IPS-15b (cell line): ENCODE results near the gene DUS1L.

Experiments
- H3K27me3 ChIP-seq: one replicate; pipeline ENCODE4 v1.6.1; 2013; ENCODE audit warnings: low read length; ENCODE audit not compliant: control insufficient read depth, insufficient read depth
- H3K36me3 ChIP-seq: one replicate; pipeline ENCODE4 v1.6.1; 2013; ENCODE audit warnings: low read length; ENCODE audit not compliant: control insufficient read depth, insufficient read depth
- H3K4me1 ChIP-seq: one replicate; pipeline ENCODE4 v1.6.1; 2013; ENCODE audit warnings: mild to moderate bottlenecking, low read length; ENCODE audit not compliant: control insufficient read depth, insufficient read depth
- H3K4me3 ChIP-seq: one replicate; pipeline ENCODE4 v1.5.1; 2013; ENCODE audit warnings: low read depth, low read length
- H3K9ac ChIP-seq: one replicate; pipeline ENCODE4 v1.6.1; 2013; ENCODE audit warnings: low read depth, mild to moderate bottlenecking, low read length
- H3K9me3 ChIP-seq: one replicate; pipeline ENCODE4 v1.6.1; 2013; ENCODE audit warnings: mild to moderate bottlenecking, low read length; ENCODE audit not compliant: control insufficient read depth, insufficient read depth

The DUS1L gene

DNA sequence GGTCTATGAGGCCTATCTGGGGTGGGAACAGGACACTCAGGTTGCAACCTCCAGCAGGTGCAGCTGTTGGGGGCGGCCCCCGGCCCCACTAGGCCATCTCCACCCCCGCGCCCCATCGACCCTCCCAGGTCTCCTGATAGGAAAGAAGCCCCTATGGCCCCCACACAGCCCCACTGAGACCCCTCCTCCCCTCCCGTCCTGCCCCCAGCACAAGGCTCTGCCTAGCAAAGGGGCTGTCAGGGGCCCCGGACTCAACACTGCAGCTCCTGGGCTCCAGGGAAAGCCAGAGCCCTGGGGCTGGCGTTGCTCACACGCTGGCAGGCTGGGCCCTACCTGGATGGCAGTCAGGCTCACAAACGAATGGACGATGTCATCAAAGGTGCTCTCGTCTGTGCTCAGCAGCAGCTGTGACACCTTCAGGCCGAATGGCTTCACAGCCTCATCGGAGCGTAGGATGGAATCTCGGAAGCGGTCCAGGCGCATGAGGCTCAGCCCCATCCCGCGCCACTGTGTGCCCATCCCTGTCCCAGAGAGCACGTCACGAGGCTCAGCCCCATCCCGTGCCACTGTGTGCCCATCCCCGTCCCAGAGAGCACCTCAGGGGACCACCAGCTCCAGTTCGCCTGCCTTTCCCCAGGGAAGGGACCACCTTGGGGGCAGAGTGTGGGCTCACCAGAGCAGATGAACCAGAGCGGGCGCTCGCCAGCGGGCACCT, 25.1 kb upstream of the DUS1L start:
- H3K9me3 ChIP-seq = no peaks in the 10 kb centered on the region
- H3K4me3 ChIP-seq = no peak overlapping the region
- peaks cover 93% of the 10 kb centered on the region for H3K36me3 ChIP-seq

DNA sequence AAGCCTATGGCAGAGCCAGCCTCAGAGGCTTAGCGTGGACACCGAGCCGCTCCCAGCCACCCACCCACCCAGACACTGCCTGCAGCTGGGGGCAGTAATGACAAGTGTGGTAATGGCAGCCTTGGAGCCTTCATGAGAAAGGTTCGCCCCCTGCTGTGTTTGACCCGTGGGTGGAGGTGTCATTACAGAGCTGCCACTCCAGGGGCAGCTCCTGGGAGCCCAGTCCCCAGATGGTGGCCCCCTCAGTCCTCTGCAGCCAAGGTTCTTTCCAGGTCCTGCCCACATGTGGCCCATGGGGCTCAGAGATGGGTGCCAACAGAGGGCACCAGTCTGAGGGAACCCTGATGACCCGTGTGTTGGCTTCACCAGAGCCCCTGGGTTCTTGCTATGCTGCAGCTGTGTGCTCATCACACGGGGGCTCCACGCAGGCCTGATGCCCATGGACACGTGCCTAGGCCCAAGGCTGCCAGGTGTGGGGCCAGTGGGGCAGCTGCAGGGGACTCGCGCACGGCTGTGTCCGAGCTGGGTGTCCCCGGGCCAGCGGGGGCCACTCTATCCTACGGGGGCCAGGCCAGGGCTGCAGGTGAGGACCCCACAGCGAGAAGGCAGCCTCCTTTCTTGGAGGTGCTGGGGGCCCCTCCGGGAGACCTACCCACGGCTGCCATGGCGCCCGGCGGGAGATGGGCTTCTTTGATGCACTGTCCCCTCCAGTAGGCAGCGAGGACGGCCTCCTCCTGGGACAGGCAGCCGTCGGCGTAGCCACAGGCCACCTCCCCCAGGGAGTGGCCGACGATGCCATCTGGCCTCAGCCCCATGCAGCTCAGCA, 24.3 kb upstream of the DUS1L start:
- no peak overlapping the region for H3K4me3 ChIP-seq
- no peaks in the 10 kb centered on the region for H3K27me3 ChIP-seq
- no peaks in the 10 kb centered on the region for H3K4me1 ChIP-seq
- H3K9ac ChIP-seq = no peak overlapping the region
- H3K36me3 ChIP-seq = peaks cover 93% of the 10 kb centered on the region
- H3K9me3 ChIP-seq = no peaks in the 10 kb centered on the region

More for the DNA sequence above, 25.1 kb upstream of the DUS1L start:
- H3K4me1 ChIP-seq = no peaks in the 10 kb centered on the region
- no peaks in the 10 kb centered on the region for H3K27me3 ChIP-seq
- no peak overlapping the region for H3K9ac ChIP-seq

DNA sequence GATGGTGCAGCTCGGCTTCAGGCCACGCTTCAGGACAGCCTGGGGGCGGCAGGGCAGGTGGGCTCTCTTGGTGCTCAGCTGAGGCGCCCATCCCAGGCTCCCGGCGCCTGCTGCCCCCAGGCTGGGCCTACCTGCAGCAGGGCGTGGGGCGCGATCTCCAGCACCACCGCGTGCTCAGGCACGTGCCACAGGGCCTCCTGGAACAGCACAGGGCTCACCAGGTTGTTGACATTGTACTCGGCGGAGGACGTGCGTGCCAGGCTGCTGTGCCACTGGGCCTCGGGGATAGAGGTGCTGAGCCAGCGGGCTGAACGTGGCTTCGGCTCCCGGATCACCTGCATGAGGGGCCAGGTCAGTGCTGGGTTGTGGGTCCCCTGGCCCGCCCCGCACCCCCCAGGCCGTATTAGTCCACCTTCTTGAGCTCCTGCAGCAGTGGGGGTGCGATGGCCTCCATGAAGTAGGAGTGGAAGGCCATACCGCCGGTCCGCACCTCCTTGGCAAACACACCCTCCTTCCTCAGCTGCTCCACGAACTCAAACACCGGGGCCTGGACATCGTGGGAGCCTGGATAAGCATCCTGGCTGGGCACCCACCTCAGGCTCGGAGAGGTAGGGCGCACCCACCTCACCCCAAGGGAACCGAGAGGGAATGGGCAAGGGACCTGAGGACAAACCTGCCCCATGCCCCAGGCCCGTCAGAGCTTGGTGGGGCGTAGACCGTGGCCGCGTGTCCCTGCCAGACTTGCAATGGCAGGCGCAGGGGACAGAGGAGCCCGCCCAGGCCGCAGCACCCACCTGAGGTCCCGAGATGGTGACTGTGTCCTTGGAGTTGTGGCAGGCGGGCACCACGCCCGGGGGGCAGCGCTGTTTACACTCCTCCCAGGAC, 23.5 kb upstream of the DUS1L start:
- Histone ChIP-seq H3K36me3 (peaks cover 97% of the 10 kb centered on the region), H3K9ac (no peak overlapping the region), H3K4me3 (no peak overlapping the region)

DNA sequence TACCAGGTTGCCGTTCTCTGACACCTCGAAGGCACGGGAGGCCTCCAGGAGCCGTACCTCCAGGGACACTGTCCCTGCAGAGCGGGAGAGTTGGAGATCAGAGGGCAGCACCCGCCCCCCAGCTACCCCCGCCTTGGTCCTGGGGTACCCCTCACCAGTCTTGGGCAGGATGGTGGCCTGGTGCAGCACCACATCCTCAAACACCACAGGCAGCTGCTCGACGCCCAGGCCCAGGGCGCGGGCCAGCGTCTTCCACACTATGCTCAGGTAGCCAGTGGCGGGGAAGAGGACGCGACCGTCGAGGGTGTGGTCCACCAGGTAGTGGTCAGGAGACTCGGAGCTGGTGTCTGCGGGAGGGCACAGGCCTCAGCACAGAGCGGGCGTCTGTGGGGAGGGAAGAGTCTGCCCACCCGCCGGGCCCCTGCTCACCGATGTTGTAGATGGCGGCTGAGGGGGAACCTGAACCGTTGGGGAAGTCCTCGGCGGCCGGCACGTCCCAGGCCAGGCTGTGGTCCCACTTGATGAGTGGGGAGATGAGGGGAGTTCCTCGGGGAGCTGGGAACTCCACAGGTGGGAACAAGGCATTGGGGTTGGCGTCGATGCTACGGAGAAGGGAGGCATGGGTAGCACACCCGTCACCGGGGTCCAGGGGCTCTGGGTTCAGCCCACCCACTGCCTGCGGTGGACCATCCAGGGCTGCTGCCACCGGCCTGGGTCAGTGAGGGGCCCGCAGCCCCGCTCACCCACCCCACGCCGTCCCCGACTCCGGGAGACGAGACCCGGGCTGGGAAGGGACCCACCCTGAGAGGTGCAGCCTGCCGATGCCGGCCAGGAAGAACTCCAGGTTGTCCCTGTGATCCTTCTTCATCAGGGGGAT, 22.6 kb upstream of the DUS1L start:
- Histone ChIP-seq H3K27me3 (no peaks in the 10 kb centered on the region), H3K4me3 (no peak overlapping the region), H3K36me3 (peaks cover 97% of the 10 kb centered on the region), H3K9me3 (no peaks in the 10 kb centered on the region), H3K9ac (no peak overlapping the region), H3K4me1 (no peaks in the 10 kb centered on the region)

More for the DNA sequence above, 23.5 kb upstream of the DUS1L start:
- H3K9me3 ChIP-seq = no peaks in the 10 kb centered on the region
- no peaks in the 10 kb centered on the region for H3K27me3 ChIP-seq
- H3K4me1 ChIP-seq = no peaks in the 10 kb centered on the region

DNA sequence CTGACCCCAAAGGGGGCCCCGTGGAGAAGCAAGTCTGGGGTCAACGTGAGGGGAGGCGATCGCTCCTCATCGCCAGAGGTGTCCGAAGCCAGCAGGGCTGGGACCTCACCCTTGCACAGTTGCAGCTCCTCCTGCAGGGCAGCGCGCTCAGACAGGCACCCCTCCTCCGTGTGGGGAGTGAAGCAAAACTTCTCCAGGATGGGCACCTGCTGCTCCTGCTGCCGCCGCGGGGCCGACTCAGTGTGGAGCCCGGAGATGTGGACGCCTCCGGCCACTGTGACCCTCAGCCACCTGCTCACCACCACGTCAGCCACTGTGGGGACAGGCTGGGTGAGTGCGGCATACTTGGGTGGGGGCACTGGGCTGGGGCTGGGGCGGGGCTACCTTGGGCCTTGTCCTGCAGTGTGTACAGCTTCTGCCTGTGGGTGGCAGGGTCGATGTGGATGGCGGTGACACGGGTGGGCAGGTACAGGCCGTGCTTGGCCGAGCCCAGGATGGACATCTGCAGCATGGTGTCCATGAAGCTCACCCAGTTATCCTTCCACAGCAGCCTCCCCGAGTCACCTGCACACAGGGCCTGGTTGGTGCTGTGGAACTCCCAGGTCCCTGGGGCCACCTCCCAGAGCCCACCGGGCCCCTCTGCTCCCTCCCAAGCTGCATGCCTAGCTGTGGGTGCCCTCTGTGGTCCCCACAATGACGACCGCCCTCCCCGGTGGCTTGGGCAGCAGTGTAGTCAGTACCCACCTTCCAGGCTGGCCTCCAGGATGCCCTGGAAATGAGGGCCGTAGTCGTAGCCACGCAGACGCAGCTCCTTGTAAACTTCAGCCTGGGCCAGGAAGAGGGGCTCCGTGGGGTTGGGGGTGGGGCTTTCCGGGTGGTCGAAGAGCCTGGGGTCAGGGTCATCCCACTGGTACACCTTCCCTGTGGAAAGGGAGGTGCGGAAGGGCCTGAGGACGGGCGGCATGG, 21.6 kb upstream of the DUS1L start:
- no peak overlapping the region for H3K4me3 ChIP-seq
- no peak overlapping the region for H3K9ac ChIP-seq
- H3K36me3 ChIP-seq = peaks cover 97% of the 10 kb centered on the region
- no peaks in the 10 kb centered on the region for H3K4me1 ChIP-seq
- no peaks in the 10 kb centered on the region for H3K27me3 ChIP-seq
- H3K9me3 ChIP-seq = no peaks in the 10 kb centered on the region

DNA sequence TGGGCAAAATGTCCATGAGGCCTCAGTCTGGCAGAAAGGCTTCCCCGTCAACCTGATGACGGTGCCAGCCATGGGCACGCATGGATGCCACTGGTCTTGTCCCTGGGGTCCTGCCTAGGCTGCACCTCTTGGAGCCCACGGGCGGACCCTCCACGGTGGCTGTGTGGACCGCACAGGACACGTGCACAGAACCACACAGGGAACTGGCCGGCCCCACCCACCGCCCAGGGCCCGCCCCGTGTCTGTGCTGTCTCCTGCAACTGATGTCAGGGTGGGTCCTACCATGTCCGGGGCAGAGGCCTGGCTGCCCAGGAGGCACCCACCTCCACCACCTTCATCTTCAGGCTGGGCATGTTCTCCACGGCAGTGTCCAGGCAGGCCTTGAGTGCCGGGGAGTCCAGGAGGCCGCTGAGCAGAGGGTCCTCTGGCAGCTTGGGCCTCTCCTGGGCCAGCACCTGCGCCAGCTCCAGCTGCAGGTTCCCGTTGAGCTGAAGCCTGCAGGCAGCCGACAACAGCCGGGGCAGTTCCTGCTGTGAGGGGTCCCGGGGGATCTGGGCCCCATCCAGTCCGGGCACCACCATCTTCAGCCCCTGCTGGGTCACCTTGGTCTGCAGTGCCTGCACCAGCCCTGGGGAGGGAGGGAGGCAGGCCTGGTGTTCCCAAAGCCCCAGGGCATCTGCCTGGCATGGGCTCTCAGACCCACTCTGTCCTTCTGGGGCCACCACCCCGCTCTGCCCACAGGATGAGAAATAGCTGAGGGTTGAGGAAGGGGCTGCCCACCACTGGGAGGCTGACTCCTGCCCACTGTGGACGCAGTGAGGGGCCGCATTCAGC, 20.5 kb upstream of the DUS1L start:
- H3K27me3 ChIP-seq = no peaks in the 10 kb centered on the region
- H3K9me3 ChIP-seq = no peaks in the 10 kb centered on the region
- no peaks in the 10 kb centered on the region for H3K4me1 ChIP-seq
- H3K36me3 ChIP-seq = peaks cover 93% of the 10 kb centered on the region
- no peak overlapping the region for H3K9ac ChIP-seq
- no peak overlapping the region for H3K4me3 ChIP-seq

DNA sequence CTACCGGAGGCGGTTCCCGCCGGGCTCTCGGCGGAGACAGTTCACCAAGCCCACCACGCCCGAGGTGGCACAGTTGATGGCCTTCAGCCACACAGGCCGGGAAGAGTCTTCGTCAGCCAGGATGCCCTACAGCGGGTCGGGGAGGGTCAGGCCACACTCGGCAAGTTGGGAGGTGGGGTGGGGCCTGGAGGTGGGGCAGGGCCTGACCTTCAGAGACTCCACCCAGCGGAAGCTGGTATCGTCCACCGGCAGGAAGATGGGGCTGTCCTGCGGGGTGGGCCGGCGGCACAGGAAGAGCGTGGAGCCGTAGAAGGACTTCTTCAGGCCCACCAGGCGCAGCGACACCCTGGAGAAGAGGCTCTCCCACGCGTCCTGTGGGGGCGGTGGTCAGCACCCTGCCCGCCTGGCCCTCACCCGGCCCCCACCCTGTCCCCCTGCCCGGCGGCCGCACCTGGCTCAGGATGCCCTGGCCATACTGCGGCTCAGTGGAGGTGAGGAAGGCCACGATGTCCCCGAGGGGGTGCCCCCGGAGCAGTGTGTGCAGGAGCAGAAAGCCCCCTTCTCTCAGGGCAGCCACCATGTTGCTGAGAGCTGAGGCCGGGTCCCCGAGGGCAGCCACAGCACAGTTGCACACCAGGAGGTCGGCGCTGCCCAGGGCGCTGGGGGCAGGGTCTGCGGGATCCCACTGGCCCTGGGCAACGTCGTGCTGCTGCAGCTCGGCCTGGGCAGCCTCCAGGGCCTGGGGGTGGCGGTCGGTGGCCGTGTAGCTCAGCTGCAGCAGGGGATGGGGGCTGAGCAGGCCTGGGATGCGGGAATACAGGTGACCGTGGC, 19.6 kb upstream of the DUS1L start:
- no peaks in the 10 kb centered on the region for H3K27me3 ChIP-seq
- H3K36me3 ChIP-seq = peaks cover 93% of the 10 kb centered on the region
- no peaks in the 10 kb centered on the region for H3K9me3 ChIP-seq
- no peaks in the 10 kb centered on the region for H3K4me1 ChIP-seq
- no peak overlapping the region for H3K4me3 ChIP-seq
- no peak overlapping the region for H3K9ac ChIP-seq

DNA sequence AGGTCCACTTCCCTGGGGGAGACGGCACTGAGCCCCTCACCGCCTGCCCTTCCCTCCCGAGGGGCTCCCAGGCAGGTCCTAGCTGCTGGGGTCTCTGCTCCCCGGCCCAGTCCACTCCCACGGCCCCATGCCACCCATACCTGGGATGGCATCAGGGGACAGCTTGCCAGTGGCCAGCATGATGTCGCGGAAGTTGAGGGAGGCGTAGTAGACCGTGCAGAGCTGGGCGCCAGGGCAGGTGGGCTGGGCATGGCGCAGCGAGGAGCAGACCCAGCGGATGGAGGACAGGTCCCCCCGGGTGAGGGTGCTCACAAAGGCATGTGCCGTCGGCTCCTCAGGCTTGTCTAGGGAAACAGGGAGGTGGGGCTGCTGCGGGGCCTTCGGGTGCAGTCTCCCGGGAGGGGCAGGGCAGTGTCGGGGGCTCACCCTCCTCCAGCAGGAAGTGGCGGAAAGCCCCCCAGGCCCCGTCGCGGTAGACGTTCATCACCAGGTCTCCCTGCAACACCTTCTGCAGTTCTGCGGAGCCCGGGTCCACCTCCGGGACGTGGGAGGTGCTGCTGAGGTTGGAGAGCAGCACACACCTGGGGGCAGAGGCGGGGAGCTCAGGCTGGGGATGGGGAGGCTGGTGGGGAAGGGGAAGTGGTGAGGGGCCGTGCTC, 18.9 kb upstream of the DUS1L start:
- no peaks in the 10 kb centered on the region for H3K27me3 ChIP-seq
- H3K4me1 ChIP-seq = no peaks in the 10 kb centered on the region
- H3K9me3 ChIP-seq = no peaks in the 10 kb centered on the region
- H3K4me3 ChIP-seq = no peak overlapping the region
- peaks cover 93% of the 10 kb centered on the region for H3K36me3 ChIP-seq
- H3K9ac ChIP-seq = no peak overlapping the region
